AG10803 (cell line): ENCODE measurements around the gene STIMATE.

ENCODE experiments used
- DNase-seq: peaks from one replicate; pipeline ENCODE4 v3.0.0; 2010; ENCODE audit warnings: low read depth
- H3K4me3 ChIP-seq: 2 replicates; pipeline ENCODE4 v1.5.1; 2011; ENCODE audit warnings: mild to moderate bottlenecking, low read length, control low read depth
- TF ChIP-seq, protein P1 (sequence below): conservative IDR thresholded peaks from 2 replicates; pipeline ENCODE4 v1.5.1; 2011; ENCODE audit warnings: mild to moderate bottlenecking, low read length, control low read depth, inconsistent platforms

Gene STIMATE

DNA sequence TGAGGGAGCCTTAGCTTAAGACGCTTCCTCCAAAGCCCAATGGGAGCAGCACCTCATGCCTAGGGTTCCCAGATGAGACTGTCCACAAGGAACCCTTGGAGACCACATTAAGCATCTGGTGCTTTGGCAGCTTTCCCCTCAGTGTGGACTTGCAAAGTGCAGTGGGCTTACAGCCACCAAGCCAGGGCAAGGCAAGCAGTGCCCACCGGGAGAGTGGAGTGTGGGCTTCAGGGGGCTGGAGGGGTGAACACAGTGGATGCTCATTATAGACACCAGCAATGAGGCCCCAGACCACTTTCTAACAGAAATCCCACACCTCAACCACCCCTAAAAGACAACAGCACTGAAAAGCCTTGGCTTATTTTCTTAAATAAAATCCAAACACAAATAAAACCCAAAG, 53.5 kb downstream of the STIMATE start:
- TF ChIP-seq, protein P1, sequence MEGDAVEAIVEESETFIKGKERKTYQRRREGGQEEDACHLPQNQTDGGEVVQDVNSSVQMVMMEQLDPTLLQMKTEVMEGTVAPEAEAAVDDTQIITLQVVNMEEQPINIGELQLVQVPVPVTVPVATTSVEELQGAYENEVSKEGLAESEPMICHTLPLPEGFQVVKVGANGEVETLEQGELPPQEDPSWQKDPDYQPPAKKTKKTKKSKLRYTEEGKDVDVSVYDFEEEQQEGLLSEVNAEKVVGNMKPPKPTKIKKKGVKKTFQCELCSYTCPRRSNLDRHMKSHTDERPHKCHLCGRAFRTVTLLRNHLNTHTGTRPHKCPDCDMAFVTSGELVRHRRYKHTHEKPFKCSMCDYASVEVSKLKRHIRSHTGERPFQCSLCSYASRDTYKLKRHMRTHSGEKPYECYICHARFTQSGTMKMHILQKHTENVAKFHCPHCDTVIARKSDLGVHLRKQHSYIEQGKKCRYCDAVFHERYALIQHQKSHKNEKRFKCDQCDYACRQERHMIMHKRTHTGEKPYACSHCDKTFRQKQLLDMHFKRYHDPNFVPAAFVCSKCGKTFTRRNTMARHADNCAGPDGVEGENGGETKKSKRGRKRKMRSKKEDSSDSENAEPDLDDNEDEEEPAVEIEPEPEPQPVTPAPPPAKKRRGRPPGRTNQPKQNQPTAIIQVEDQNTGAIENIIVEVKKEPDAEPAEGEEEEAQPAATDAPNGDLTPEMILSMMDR: no peak
- DNase-seq: no peak
- no peak overlapping the region for H3K4me3 ChIP-seq

DNA sequence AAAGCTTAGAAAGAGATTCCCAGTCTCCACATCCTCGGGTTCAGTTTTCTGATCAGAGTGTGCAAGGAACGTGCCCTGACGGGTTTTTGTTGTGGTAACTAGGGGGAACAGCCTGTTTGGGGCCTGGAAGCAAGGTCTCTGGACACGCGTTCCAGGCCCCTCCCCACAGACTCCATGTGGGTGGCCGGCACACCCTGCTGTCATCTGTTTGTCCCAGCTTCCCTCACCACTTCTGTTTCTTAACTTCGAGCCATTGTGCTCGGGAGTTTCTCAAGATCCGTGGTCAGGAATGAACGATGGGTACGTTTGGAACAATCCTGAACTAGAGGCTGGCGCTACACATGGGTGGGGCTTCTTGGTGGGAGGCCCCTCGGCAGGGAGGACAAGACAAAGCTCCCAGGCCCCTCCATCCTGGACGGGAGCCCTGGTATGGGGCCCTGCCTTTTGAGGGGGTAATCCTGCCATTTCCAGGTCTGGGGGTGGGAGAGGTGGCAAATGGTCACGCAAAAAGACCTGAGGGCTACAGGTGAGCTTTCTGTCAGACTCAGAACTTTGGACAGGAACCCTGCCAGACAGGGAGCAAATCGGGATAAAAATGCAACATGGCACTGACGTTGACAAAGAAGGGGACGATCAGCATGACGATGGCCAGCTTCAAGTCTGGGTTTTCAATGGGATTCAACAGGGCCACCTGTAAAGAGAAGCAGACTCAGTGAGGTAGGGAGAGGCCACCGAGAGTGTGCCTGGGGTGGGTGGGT, 54.1 kb downstream of the STIMATE start:
- H3K4me3 ChIP-seq: no peak overlapping the region
- DNase-seq: no peak
- TF ChIP-seq, protein P1: no peak

DNA sequence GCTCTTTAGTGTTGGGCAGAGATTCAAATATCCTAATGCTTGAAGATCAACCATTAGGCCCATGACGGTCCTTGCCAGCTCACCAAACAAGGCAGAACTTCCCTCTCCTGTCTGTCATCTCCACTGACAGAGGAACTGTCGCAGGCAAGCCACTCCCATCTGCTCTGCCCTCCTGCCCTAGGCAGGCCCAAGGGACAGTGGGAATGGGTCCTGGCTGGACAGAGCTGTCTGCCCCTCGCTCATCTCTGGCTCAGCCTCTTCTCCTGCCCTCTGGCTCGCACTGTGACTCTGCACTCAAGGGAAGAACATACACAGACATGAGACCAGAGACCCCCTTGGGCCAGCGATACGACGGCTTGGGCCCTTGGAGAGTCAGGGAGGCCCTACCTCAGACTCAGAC, 54.9 kb downstream of the STIMATE start:
- DNase-seq: no peak

DNA sequence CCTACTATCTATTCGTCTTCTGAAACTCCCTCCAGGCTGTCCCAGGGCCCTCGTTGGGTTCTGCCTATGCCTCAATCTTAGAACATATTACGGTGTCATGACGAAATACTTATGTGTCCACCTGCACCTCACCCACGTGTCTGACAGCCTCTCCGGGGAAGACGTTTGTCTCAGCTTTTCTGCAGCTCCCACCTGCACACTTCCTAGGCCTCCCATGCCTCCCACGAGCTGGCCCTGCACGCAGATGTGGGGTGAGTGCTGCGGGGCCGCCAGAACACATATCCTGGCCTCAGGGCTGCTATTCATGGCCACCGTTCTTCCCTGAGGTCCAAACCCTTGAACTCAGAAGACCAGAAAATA, 55.4 kb downstream of the STIMATE start:
- TF ChIP-seq, protein P1: no peak
- no peak overlapping the region for H3K4me3 ChIP-seq
- DNase-seq: no peak

More for the DNA sequence above, 54.9 kb downstream of the STIMATE start:
- H3K4me3 ChIP-seq: no peak overlapping the region
- TF ChIP-seq, protein P1: no peak

DNA sequence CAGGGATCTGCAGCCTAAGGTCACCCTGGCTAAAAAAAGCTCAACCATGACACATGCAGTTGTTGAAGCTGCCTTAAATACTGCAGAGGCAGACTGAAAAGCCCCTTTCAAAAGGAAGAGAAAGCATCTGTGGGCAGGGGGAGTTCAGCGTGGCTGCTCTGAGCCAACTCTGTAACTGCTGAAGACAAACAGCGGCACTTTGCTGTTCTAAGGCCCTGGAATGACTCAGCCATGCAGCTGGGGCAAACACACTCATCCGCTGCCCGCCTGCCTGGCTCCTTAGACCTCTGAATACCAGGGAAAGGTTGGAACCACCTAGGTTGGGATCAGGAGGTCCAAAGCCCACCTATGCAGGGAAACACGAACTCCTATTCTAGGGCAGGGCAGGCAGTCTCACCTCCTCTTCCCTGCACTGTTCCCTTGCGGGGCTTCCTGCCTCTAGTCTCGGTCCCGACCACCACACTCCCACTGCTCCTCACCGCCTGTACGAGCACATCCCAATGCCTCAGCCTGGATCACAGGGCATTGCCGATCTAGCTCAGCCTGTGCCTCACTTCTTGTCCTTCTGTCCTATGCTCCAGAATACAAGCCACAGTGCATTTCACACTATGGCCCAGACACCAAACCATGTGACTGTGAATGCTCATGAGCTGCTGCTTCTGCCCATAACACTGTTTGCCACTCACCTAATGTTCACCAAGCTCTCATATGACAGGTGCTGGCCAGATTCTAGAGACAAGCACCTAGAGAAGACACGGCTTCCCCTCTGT, 56.0 kb downstream of the STIMATE start:
- TF ChIP-seq, protein P1: no peak

DNA sequence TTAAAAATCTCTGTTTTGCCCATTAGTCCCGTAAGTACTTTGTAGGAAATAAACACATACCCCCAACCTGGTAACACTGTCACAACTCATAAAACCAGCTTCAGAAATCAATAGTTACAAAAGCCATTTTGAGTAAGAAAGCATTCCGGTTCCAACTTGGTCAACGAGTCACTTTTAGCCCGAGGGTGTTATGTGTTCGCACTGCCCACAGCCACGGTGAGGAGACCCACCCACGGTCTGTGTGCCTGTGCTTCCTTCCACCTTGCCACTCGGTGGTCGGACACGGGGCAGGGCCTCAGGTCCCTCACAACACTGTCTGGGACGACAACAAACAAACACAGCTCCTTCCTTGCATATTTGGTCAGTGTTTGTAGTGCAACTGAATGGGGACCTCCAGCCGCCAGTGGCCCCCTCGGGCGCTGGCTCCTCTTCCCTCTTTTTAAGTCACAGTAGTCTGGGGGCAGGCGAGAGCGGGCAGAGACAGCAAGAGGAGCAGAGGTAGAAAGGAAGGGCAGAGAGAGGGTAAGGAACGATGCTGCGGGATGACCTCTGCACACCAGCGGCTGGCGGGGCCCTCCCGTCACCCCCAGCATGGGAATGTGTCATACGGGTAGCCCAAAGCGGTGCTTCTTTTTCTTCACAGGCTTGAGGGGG, 57.3 kb downstream of the STIMATE start:
- TF ChIP-seq, protein P1: no peak
- DNase-seq: no peak
- H3K4me3 ChIP-seq: no peak overlapping the region

More for the DNA sequence above, 56.0 kb downstream of the STIMATE start:
- DNase-seq: no peak
- H3K4me3 ChIP-seq: no peak overlapping the region

DNA sequence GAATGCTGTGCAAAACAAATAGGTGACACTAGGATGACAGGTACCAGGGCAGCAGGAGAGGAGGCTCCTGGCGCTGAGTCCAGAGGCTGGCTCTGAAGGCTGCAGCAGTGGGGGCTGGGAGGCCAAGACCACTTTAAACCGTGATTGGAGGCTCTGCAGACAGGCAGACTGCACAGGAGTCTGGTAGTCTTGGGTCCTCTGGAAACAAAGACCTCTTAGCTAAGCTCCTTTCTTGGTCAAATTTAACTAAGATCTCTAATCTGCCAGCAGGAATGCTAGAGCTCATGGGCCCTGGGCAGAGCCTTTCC, 58.1 kb downstream of the STIMATE start:
- TF ChIP-seq, protein P1: no peak
- no peak for DNase-seq
- no peak overlapping the region for H3K4me3 ChIP-seq
